GM20000 (cell line): Measurements from ENCODE around the gene BHLHE23.

Experiments
- DNase-seq: peaks from one replicate; pipeline ENCODE4 v3.0.0; 2012; ENCODE audit warnings: low spot score
- TF ChIP-seq, protein P1 (sequence below): IDR thresholded peaks from 2 replicates; pipeline ENCODE4 v1.5.1; 2012; ENCODE audit warnings: mild to moderate bottlenecking, control low read depth; ENCODE audit errors: extremely low read depth, missing control alignments

BHLHE23 gene

DNA sequence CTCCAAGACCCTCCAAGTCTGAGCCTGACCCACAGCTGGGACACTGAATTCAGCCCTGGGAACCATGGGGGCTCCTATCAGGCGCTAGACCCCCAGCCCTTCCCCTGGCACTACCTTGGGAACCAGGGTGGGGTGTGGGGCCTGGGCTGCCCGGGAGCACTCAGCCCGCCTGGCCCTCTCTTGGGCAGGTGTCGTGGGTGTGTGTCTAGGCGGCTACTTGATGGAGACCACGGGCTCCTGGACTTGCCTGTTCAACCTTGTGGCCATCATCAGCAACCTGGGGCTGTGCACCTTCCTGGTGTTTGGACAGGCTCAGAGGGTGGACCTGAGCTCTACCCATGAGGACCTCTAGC, 39.6 kb downstream of the BHLHE23 start:
- TF ChIP-seq, protein P1, sequence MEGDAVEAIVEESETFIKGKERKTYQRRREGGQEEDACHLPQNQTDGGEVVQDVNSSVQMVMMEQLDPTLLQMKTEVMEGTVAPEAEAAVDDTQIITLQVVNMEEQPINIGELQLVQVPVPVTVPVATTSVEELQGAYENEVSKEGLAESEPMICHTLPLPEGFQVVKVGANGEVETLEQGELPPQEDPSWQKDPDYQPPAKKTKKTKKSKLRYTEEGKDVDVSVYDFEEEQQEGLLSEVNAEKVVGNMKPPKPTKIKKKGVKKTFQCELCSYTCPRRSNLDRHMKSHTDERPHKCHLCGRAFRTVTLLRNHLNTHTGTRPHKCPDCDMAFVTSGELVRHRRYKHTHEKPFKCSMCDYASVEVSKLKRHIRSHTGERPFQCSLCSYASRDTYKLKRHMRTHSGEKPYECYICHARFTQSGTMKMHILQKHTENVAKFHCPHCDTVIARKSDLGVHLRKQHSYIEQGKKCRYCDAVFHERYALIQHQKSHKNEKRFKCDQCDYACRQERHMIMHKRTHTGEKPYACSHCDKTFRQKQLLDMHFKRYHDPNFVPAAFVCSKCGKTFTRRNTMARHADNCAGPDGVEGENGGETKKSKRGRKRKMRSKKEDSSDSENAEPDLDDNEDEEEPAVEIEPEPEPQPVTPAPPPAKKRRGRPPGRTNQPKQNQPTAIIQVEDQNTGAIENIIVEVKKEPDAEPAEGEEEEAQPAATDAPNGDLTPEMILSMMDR = no peak
- no peak for DNase-seq

DNA sequence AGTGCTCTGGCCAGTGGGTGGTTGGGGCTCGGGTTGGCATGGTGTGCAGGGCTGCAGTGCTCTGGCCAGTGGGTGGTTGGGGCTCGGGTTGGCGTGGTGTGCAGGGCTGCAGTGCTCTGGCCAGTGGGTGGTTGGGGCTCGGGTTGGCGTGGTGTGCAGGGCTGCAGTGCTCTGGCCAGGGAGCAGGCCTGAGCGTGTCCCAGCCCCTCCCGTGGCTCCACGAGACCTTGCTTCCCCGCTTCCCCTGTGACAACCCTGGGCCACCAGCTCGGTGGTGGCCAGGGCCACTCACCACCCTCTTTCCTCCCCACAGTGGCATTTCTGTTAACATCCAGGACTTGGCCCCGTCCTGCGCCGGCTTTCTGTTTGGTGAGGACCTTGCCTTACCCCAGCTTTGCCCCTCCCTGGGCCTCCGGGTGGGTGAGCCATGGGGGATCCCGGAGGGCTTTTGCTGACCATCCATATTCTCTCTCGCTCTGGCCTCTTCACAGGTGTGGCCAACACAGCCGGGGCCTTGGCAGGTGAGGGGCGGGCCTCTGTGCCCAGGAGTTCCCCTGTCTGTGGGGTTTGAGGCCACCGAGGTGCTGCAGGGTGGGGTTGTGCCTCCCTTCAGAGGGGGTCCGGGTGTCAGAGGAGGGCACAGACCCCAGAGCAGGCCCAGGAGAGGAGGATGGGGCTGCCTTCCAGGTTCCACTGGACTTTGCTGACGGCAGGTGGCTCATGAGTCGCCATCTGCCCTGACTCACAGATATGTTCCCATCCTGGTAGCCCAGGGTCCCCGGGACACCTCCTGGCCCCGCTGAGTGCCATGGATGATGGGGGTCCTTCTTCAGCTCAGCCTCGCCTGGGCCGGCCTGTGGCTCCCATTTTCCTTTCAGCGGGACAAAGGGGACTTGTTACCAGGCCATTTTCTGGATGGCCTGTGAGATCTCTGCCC, 40.3 kb downstream of the BHLHE23 start:
- TF ChIP-seq, protein P1 = no peak
- DNase-seq = no peak

DNA sequence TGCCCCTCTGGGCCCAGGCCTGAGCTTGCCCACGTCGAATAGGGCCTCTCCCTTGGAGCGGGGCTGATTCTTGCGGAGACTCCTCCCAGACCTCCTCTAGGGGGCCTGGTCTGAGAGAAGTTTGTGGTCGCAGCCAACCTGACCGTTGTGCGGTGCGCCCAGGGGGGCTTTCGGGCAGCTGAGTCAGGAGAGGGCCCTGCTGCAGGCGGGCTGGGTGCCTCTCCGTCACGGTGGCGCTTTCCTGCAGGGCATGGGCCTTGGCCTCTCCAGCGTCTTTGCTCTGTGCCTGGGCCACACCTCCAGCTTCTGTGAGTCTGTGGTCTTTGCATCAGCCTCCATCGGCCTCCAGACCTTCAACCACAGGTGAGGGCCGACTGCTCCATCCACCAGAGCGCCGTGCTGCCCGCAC, 41.4 kb downstream of the BHLHE23 start:
- peak; percentile 14 for DNase-seq
- TF ChIP-seq, protein P1 = no peak

DNA sequence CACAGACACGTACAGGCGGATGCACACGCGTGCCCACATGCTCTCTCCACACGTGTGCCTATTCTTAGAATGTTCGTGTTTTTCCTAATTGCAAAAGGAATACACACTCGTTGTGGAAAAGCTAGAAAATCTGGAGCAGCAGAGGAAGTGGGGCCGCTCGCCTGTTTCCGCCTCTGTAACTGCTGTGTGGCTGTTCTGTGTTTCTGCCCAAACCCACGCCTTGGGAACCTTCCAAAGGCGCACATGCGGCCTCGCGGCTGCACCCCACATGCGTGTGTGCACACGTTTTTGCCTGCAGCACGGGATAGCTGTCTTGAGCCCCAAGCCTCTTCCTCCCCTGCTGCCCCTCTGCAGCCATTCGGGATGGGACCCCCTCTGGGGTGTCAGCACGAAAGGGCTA, 42.1 kb downstream of the BHLHE23 start:
- DNase-seq = no peak
- TF ChIP-seq, protein P1 = no peak

DNA sequence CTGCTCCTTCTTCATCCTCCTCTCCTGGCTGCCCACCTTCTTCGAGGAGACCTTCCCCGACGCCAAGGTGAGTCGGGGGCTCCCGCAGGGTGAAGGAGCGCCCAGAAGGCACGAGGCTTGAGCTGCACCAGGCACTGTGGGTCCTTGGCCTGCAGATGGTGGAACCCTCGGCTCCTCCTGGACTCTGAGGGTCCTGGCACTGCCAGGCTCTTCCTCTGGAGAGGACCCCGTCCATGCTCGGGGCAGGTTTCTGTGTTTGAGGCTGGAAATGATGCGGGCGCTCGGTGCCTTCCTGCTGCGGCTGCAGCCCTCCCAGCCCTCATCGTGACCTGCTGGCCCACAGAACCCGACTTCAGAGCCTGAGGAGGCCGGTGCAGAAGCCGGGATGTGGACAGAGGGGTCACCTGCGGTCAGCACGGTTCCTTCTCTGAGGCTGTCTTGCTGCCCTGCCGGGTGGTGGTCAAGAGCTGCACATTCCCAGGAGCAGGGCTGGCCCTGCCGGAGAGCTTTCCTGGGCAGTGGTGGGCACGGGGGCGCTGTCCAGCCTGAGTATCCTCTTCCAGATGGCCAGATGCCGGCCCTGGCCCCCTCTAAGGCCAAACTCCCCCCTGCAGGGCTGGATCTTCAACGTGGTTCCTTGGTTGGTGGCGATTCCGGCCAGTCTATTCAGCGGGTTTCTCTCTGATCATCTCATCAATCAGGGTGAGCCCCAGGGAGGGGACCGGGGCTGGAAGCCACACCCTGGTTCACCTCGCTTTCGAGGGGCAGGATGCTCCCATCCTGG, 43.0 kb downstream of the BHLHE23 start:
- DNase-seq = no peak
- TF ChIP-seq, protein P1 = no peak

DNA sequence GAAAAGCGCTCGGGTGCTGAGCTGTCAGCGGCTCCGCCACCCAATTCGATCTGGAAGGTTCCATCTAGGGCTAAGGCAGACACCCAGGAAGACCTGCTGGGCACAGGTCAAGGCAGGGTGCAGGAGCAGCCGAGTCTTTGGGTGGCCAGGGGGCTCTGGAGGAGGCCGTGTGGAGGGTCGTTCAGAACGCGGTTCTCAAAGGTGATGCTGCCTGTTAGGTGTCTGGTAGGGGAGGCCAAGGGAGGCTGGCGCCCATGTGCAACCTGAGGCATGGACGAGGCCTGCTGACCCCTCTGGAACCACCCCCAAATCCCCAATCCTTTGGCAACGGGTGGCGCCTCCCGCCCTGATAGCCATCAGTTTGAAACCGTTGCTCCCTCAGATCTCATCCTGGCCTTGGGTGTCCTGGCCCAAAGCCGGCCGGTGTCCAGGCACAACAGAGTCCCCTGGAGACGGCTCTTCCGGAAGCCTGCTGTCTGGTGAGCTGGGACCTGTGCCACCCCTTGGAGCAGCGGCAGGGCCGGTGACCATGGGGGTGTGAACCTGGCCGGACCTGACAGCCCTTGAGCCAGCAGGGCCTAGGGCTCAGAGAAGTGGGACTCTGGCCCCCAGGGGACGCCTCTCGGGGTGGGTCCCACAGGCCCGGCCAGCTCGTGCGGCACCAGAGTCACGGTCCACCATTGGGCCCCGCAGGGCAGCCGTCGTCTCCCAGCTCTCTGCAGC, 43.7 kb downstream of the BHLHE23 start:
- TF ChIP-seq, protein P1 = no peak
- no peak for DNase-seq
